NCI-H2029 (cell line): ENCODE data around the gene CCDC85A.

Source experiments
- DNase-seq: peaks from one replicate; lab custom pipeline; 2025; lab: John Stamatoyannopoulos, UW

Gene CCDC85A

GRCh38 chr2:56195563-56195962 is 11.8 kb downstream of the CCDC85A start:
- no peak for DNase-seq

GRCh38 chr2:56197816-56198215 is 14.0 kb downstream of the CCDC85A start:
- no peak for DNase-seq

GRCh38 chr2:56198936-56199335 is 15.1 kb downstream of the CCDC85A start:
- no peak for DNase-seq

GRCh38 chr2:56199492-56199891 is 15.7 kb downstream of the CCDC85A start:
- DNase-seq: no peak

GRCh38 chr2:56202381-56203121 is 18.8 kb downstream of the CCDC85A start:
- no peak for DNase-seq

- no peak for DNase-seq
Observed at GRCh38 chr2:56204556-56204955, 20.8 kb downstream of the CCDC85A start.

GRCh38 chr2:56206250-56206649 is 22.5 kb downstream of the CCDC85A start:
- no peak for DNase-seq

GRCh38 chr2:56207760-56208159 is 24.0 kb downstream of the CCDC85A start:
- DNase-seq: no peak

- no peak for DNase-seq
Observed at GRCh38 chr2:56208380-56208779, 24.6 kb downstream of the CCDC85A start.

GRCh38 chr2:56209701-56210100 is 25.9 kb downstream of the CCDC85A start:
- no peak for DNase-seq

- no peak for DNase-seq
Observed at GRCh38 chr2:56210291-56210690, 26.5 kb downstream of the CCDC85A start.

GRCh38 chr2:56211048-56211447 is 27.3 kb downstream of the CCDC85A start:
- DNase-seq: no peak

GRCh38 chr2:56215911-56216310 is 32.1 kb downstream of the CCDC85A start:
- DNase-seq: no peak

- DNase-seq: no peak
Observed at GRCh38 chr2:56217106-56217505, 33.3 kb downstream of the CCDC85A start.

GRCh38 chr2:56222481-56222880 is 38.7 kb downstream of the CCDC85A start:
- DNase-seq: no peak

GRCh38 chr2:56224316-56224715 is 40.5 kb downstream of the CCDC85A start:
- DNase-seq: peak; percentile 45

GRCh38 chr2:56227811-56228210 is 44.0 kb downstream of the CCDC85A start:
- no peak for DNase-seq

- DNase-seq: no peak
Observed at GRCh38 chr2:56229397-56230060, 45.7 kb downstream of the CCDC85A start.

GRCh38 chr2:56230156-56230555 is 46.4 kb downstream of the CCDC85A start:
- no peak for DNase-seq

- DNase-seq: no peak
Observed at GRCh38 chr2:56231361-56231760, 47.6 kb downstream of the CCDC85A start.

- no peak for DNase-seq
Observed at GRCh38 chr2:56232912-56233311, 49.1 kb downstream of the CCDC85A start.

- DNase-seq: no peak
Observed at GRCh38 chr2:56234241-56234640, 50.5 kb downstream of the CCDC85A start.

GRCh38 chr2:56239030-56239429 is 55.2 kb downstream of the CCDC85A start:
- no peak for DNase-seq

- DNase-seq: no peak
Observed at GRCh38 chr2:56239437-56239836, 55.6 kb downstream of the CCDC85A start.
